Caco-2 (cell line): Measurements from ENCODE around the gene LRRC7. TPM values are rescaled to one million over a fixed set of nuclear protein-coding genes. Genes with fewer than 3 reads are reported as not detected.

Experiments
- BruUV-seq: library from RNA; stranded (reverse); fragments of 400-500 nt; replicated peaks from 2 replicates; lab custom pipeline; 2021; lab: Mats Ljungman, UMichigan
- CTCF ChIA-PET: fragments of 300-600 bp; sonication (Branson Sonifier 250); formaldehyde crosslinking; loops from one replicate; lab custom pipeline; 2022; ENCODE audit warnings: antibody characterized with exemption; lab: Charles Lee
- POLR2A ChIA-PET: fragments of 300-600 bp; sonication (Branson Sonifier 250); formaldehyde crosslinking; loops from one replicate; lab custom pipeline; 2022; ENCODE audit warnings: antibody characterized with exemption; lab: Charles Lee
- DNase-seq, 2 experiments: peaks; one replicate each; pipeline versions ENCODE4 v3.0.0 to v3.0.0-alpha.2; 2020 to 2022
- H3K27me3 ChIP-seq: replicated peaks from 2 replicates; pipeline ENCODE4 v1.6.0; 2011; ENCODE audit warnings: low read length; ENCODE audit not compliant: control insufficient read depth, insufficient read depth
- H3K36me3 ChIP-seq: 2 replicates; pipeline ENCODE4 v1.5.1; 2011; ENCODE audit warnings: low read length; ENCODE audit not compliant: control insufficient read depth, insufficient read depth
- H3K4me1 ChIP-seq: fragments of 250-450 bp; sonication (Bioruptor Pico); 2 replicates; pipeline ENCODE4 v1.5.1; 2020; ENCODE audit warnings: mild to moderate bottlenecking
- H3K4me3 ChIP-seq: 2 replicates; pipeline ENCODE4 v1.5.1; 2011; ENCODE audit warnings: low read depth, mild to moderate bottlenecking, control low read depth, low read length
- H3K9me3 ChIP-seq: fragments of 250-450 bp; sonication (Bioruptor Pico); 2 replicates; pipeline ENCODE4 v1.5.1; 2020; ENCODE audit warnings: mild to moderate bottlenecking, moderate library complexity
- H3K27ac Mint-ChIP-seq: one replicate; pipeline ENCODE4 v1.8.0; 2022; ENCODE audit warnings: mixed read lengths; ENCODE audit not compliant: unreplicated experiment
- H3K27me3 Mint-ChIP-seq: one replicate; pipeline ENCODE4 v1.8.0; 2022; ENCODE audit warnings: mixed read lengths; ENCODE audit not compliant: insufficient read depth, unreplicated experiment
- H3K36me3 Mint-ChIP-seq: one replicate; pipeline ENCODE4 v1.8.0; 2022; ENCODE audit warnings: mild to moderate bottlenecking, mixed read lengths; ENCODE audit not compliant: insufficient read depth, unreplicated experiment
- H3K4me1 Mint-ChIP-seq: one replicate; pipeline ENCODE4 v1.8.0; 2022; ENCODE audit warnings: low read depth, mixed read lengths; ENCODE audit not compliant: unreplicated experiment
- H3K4me3 Mint-ChIP-seq: one replicate; pipeline ENCODE4 v1.8.0; 2022; ENCODE audit warnings: mild to moderate bottlenecking, moderate library complexity, mixed read lengths; ENCODE audit not compliant: unreplicated experiment
- H3K9me3 Mint-ChIP-seq: one replicate; pipeline ENCODE4 v1.8.0; 2022; ENCODE audit warnings: mixed read lengths; ENCODE audit not compliant: unreplicated experiment
- CTCF ChIP-seq, 2 experiments: fragments of 200-600 bp in 1 of 2; IDR thresholded peaks; 1 replicate in 1 of 2; 2 replicates in 1 of 2; pipeline versions ENCODE4 v1.5.1 to v1.8.0; 2011 to 2022; ENCODE audit warnings: antibody characterized with exemption in 1 of 2, control low read depth in 1 of 2, inconsistent platforms in 1 of 2, low read depth in 1 of 2, low read length in 1 of 2, mild to moderate bottlenecking in 1 of 2, moderate library complexity in 1 of 2; ENCODE audit not compliant: insufficient read depth in 1 of 2, severe bottlenecking in 1 of 2, unreplicated experiment in 1 of 2
- intact Hi-C: fragments of 100-400 bp; cut with micrococcal nuclease; formaldehyde crosslinking; loops from one replicate; pipeline ENCODE4 v1.10.0; 2022; ENCODE audit not compliant: unreplicated experiment
- total RNA-seq: library from RNA; stranded (reverse); gene quantifications from 2 replicates; pipeline ENCODE4 v1.2.3, GENCODE V29; 2022

The LRRC7 gene
- total RNA-seq, 1 experiment from 2014 or later: 8.5 TPM

- H3K27ac Mint-ChIP-seq: no peak overlapping the region
- H3K36me3 Mint-ChIP-seq: no peaks in the 10 kb centered on the region
- CTCF ChIA-PET: no interaction called here
- Histone ChIP-seq H3K4me3 (no peak overlapping the region), H3K4me1 (no peaks in the 10 kb centered on the region), H3K36me3 (no peaks in the 10 kb centered on the region), H3K9me3 (no peaks in the 10 kb centered on the region), H3K27me3 (no peaks in the 10 kb centered on the region)
- H3K4me3 Mint-ChIP-seq: no peak overlapping the region
- intact Hi-C loops: no loop called here
- DNase-seq: no peak
- POLR2A ChIA-PET: no interaction called here
- H3K4me1 Mint-ChIP-seq: no peaks in the 10 kb centered on the region
- no TSS peak for BruUV-seq
- no peaks in the 10 kb centered on the region for H3K9me3 Mint-ChIP-seq
- H3K27me3 Mint-ChIP-seq: no peaks in the 10 kb centered on the region
- TF ChIP-seq CTCF (IDR thresholded peaks at IDR 0.05; ENCODE audit: insufficient read depth in 1 of 2, low read depth in 1 of 2, low read length in 1 of 2, severe bottlenecking in 1 of 2, unreplicated experiment in 1 of 2): no peak
These were observed 284.4 kb downstream of the LRRC7 start for GRCh38 chr1:69852151-69852550.

- TF ChIP-seq CTCF (IDR thresholded peaks at IDR 0.05; ENCODE audit: insufficient read depth in 1 of 2, low read depth in 1 of 2, low read length in 1 of 2, severe bottlenecking in 1 of 2, unreplicated experiment in 1 of 2): no peak
- no TSS peak for BruUV-seq
- Histone ChIP-seq H3K36me3 (no peaks in the 10 kb centered on the region), H3K9me3 (no peaks in the 10 kb centered on the region), H3K27me3 (no peaks in the 10 kb centered on the region), H3K4me1 (no peaks in the 10 kb centered on the region), H3K4me3 (no peak overlapping the region)
- CTCF ChIA-PET: no interaction called here
- no peaks in the 10 kb centered on the region for H3K9me3 Mint-ChIP-seq
- no peaks in the 10 kb centered on the region for H3K27me3 Mint-ChIP-seq
- H3K4me3 Mint-ChIP-seq: no peak overlapping the region
- POLR2A ChIA-PET: no interaction called here
- no peaks in the 10 kb centered on the region for H3K4me1 Mint-ChIP-seq
- H3K36me3 Mint-ChIP-seq: no peaks in the 10 kb centered on the region
- no peak for DNase-seq
- intact Hi-C loops: no loop called here
- H3K27ac Mint-ChIP-seq: no peak overlapping the region
These were observed 285.0 kb downstream of the LRRC7 start for GRCh38 chr1:69852706-69853105.

- Mint-ChIP-seq H3K27me3 (no peaks in the 10 kb centered on the region), H3K4me1 (no peaks in the 10 kb centered on the region), H3K9me3 (no peaks in the 10 kb centered on the region), H3K4me3 (no peak overlapping the region), H3K36me3 (no peaks in the 10 kb centered on the region), H3K27ac (no peak overlapping the region)
- Histone ChIP-seq H3K4me3 (no peak overlapping the region), H3K36me3 (no peaks in the 10 kb centered on the region), H3K4me1 (no peaks in the 10 kb centered on the region), H3K27me3 (no peaks in the 10 kb centered on the region), H3K9me3 (no peaks in the 10 kb centered on the region)
- no peak for DNase-seq
- no peak for TF ChIP-seq CTCF (IDR thresholded peaks at IDR 0.05; ENCODE audit: insufficient read depth in 1 of 2, low read depth in 1 of 2, low read length in 1 of 2, severe bottlenecking in 1 of 2, unreplicated experiment in 1 of 2)
- no TSS peak for BruUV-seq
- ChIA-PET POLR2A (no interaction called here), CTCF (no interaction called here)
- intact Hi-C loops: no loop called here
These were observed 290.8 kb downstream of the LRRC7 start for GRCh38 chr1:69858534-69858933.
